ENCODE results near the gene TMEM92. TPM values are rescaled to one million over a fixed set of nuclear protein-coding genes. Genes with fewer than 3 reads are reported as not detected.

The TMEM92 gene
- total RNA-seq, 1 experiment from 2014 or later, result 6.9 TPM

- Histone ChIP-seq H4K20me1 (ENCODE audit: low read length) (no peaks in the 10 kb centered on the region), H3F3A (ENCODE audit: low read length, unreplicated experiment) (no peaks in the 10 kb centered on the region), H3K36me3 (ENCODE audit: low read depth, low read length) (no peaks in the 10 kb centered on the region), H3K79me2 (ENCODE audit: low read length) (peaks cover 8% of the 10 kb centered on the region; the same call in 1 of the 2 replicates), H3K4me1 (ENCODE audit: insufficient read depth, low read length) (peaks cover 39% of the 10 kb centered on the region), H3K9ac (ENCODE audit: low read length) (peak overlapping the region; percentile 46), H3K27me3 (ENCODE audit: low read length) (no peaks in the 10 kb centered on the region), H2AFZ (ENCODE audit: low read length) (peak overlapping the region; percentile 85), H3K9me3 (ENCODE audit: low read length) (no peaks in the 10 kb centered on the region), H3K4me3 (ENCODE audit: low read length) (peak overlapping the region; percentile 76), H3K27ac (ENCODE audit: low read length) (no peak overlapping the region), H3K4me2 (ENCODE audit: low read length) (peak overlapping the region; percentile 87), H3K9me2 (replicated peaks; ENCODE audit: low read length) (no peaks in the 10 kb centered on the region)
- TSS peak; percentile 10 for BruUV-seq (replicated peaks)
- no peak for TF ChIP-seq EZH2 (IDR thresholded peaks at IDR 0.05; ENCODE audit: low read length, unreplicated experiment)
- no peak for TF ChIP-seq CTCF (conservative IDR thresholded peaks at IDR 0.05; ENCODE audit: low read depth, low read length)
- TF ChIP-seq EZH2phosphoT487 (IDR thresholded peaks at IDR 0.05; ENCODE audit: borderline replicate concordance, low read length), result no peak
- DNase-seq, result no peak
- intact Hi-C loops (cut with micrococcal nuclease), result loop anchor here (5.0 kb wide), 1 partner anchor 55 kb away; no protein-coding TSS in a partner anchor
- ChIA-PET POLR2A (ENCODE audit: unreplicated experiment) (no interaction called here), CTCF (interaction anchor here (0.7 to 1.9 kb wide), 2 partner anchors 71 to 72 kb away, joined by 3 to 16 read pairs; partner anchors contain the start of gene COL1A1)
- ATAC-seq, result no peak
Observed at GRCh38 chr17:50272246-50272645, 2.0 kb upstream of the TMEM92 start.

- H3K9me2 ChIP-seq (replicated peaks; ENCODE audit: low read length), result no peaks in the 10 kb centered on the region
- H3K79me2 ChIP-seq (ENCODE audit: low read length), result peaks cover 8% of the 10 kb centered on the region; the same call in 1 of the 2 replicates
- peaks cover 44% of the 10 kb centered on the region for H3K4me1 ChIP-seq (ENCODE audit: insufficient read depth, low read length)
- DNase-seq, result peak; percentile 63
- peak; percentile 34 for ATAC-seq
- H3K4me2 ChIP-seq (ENCODE audit: low read length), result peak overlapping the region; percentile 87
- TF ChIP-seq EZH2 (IDR thresholded peaks at IDR 0.05; ENCODE audit: low read length, unreplicated experiment) (no peak), CTCF (conservative IDR thresholded peaks at IDR 0.05; ENCODE audit: low read depth, low read length) (peak; percentile 97)
- peak overlapping the region; percentile 46 for H3K9ac ChIP-seq (ENCODE audit: low read length)
- intact Hi-C loops (cut with micrococcal nuclease), result loop anchor here (1.0 to 5.0 kb wide), 2 partner anchors 56 to 73 kb away; no protein-coding TSS in a partner anchor
- H3K36me3 ChIP-seq (ENCODE audit: low read depth, low read length), result no peaks in the 10 kb centered on the region
- H2AFZ ChIP-seq (ENCODE audit: low read length), result peak overlapping the region; percentile 85
- H3K27me3 ChIP-seq (ENCODE audit: low read length), result no peaks in the 10 kb centered on the region
- no TSS peak for BruUV-seq (replicated peaks)
- H3F3A ChIP-seq (ENCODE audit: low read length, unreplicated experiment), result no peaks in the 10 kb centered on the region
- peak overlapping the region; percentile 76 for H3K4me3 ChIP-seq (ENCODE audit: low read length)
- H3K27ac ChIP-seq (ENCODE audit: low read length), result no peak overlapping the region
- ChIA-PET POLR2A (ENCODE audit: unreplicated experiment) (no interaction called here), CTCF (interaction anchor here (1.0 to 2.3 kb wide), 3 partner anchors 73 to 103 kb away, joined by 3 to 28 read pairs (median 16); no protein-coding TSS in a partner anchor)
- H3K9me3 ChIP-seq (ENCODE audit: low read length), result no peaks in the 10 kb centered on the region
- H4K20me1 ChIP-seq (ENCODE audit: low read length), result no peaks in the 10 kb centered on the region
Observed at GRCh38 chr17:50272711-50273653, 1.3 kb upstream of the TMEM92 start.
